HG03135 (cell line): ENCODE results near the gene MAP1LC3B.
"Not testable (repeated sequence)": the region's sequence is repeated elsewhere in the genome, so short reads cannot be mapped to it uniquely, and the experiment has no call there.

Source experiments
- ATAC-seq: cut with Tn5 transposase; IDR thresholded peaks from one replicate; pipeline ENCODE4 v1.9.1; 2021; ENCODE audit warnings: mild to moderate bottlenecking, moderate library complexity; ENCODE audit not compliant: unreplicated experiment

MAP1LC3B gene

DNA sequence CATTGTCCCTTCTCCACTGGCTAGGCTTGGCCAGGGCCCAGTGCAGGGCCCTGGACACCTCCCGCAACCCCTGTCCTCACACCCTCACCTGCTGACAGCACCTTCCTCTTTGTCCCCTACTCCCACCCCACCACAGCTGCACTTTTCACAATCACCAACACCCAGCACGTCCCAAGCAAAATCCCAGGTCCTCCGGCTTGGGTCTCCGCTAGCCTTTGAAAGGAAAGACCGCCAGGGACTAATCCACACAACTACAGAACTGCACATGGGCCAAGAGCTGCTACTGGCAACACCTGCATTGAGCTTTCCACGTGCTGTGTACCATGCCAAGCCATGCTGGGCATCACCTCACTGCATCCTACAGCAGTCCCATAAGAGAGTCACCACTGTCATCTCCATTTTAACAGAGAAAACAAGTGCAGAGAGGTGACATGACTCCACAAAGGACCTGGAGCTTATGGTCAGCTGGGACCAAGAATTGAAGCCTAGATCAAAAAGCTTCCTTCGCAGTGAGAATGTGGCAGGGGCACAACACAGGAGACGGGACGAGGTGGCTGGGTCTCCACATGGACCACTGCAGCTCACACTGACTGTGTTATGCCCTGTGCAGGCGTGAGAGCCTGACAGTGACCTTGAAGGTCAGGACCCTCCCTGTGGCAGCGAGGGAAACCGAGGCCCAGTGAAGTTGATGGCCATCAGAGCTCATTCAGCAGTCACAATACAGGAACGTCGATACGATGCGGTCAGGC is 31.1 kb upstream of the MAP1LC3B start:
- no peak for ATAC-seq

DNA sequence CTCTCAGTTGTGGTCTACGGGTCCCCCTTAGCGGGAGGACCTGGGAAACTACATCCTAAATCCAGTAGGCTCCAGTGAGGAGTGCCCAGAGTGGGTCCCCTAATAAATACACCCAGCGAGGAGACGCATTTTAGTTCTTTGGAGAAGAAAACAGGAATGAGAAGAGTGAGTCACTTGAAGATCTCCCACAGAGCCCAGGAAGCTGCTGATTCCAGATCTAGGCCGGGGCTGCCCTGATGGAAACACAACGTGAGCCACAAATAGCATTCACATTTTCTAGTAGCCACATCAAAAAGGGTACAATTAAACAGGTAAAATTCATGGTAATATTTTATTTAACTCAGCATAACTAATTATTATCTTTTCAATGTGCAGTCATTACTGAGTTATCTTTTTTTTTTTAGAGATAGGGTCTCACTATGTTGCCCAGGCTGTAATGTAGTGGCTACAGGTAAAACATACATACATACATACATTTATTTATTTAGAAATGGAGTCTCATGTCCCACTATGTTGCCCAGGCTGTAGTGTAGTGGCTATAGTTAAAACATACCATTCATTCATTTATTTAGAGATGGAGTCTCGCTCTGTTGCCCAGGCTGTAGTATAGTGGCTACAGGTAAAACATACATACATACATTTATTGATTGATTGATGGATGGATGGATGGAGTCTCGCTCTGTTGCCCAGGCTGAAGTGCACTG is 30.1 kb upstream of the MAP1LC3B start:
- no peak for ATAC-seq

DNA sequence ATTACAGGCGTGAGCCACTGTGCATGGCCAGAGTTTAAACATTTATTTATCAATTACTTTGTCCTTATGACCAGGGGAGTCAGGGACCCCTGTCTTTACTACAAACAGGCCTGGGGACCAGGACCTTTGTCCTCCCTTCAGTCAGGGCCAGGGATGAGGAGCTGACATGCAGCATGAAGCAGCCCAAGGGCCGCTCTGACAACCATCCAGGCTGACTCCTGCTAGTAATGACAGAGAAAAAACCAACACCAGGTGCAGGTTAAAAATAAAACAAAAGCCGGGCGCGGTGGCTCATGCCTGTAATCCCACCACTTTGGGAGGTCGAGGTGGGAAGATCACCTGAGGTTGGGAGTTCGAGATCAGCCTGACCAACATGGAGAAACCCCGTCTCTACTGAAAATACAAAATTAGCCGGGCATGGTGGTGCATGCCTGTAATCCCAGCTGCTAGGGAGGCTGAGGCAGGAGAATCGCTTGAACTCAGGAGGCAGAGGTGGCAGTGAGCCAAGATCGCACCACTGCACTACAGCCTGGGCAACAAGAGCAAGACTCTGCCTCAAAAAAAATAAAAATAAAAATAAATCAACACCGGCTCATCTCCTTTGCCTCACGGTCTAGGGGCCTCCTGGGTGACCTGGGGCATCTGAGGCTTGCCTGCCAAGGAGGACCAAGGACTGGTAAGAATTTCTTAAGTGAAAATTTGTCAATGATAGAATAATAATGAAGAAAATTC is 29.1 kb upstream of the MAP1LC3B start:
- not testable (repeated sequence) for ATAC-seq

DNA sequence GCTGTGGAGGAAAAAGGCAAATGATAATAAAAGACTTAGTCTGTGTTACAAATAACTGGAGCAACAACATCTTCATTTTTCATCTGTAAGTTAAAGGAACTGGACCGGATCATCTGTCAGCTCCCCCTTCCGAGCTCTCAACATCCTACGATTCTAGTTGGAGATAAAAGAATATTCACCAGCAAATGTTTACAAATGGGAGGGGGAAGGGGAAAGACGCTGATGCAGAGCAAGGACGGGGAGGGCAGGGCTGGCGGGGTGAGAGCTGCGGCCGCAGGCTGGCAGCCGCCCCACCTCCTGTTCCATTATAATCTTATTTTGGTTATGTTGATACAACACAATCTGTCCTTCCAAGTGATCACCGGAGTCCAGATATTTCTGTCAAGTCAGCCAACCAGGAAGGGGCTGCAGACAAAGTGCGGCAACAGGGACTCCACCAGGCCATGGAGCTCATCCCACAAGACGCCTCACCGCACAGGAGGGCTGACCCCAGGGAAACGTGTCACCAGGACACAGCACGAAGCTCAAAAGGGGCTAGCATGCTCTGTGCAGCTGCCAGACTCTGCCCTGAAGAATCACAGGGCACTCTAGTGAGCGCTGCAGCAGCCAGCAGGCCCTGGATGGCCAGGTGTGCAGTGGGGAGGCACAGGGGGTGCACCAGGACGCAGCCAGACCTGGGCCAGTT is 28.2 kb upstream of the MAP1LC3B start:
- no peak for ATAC-seq

DNA sequence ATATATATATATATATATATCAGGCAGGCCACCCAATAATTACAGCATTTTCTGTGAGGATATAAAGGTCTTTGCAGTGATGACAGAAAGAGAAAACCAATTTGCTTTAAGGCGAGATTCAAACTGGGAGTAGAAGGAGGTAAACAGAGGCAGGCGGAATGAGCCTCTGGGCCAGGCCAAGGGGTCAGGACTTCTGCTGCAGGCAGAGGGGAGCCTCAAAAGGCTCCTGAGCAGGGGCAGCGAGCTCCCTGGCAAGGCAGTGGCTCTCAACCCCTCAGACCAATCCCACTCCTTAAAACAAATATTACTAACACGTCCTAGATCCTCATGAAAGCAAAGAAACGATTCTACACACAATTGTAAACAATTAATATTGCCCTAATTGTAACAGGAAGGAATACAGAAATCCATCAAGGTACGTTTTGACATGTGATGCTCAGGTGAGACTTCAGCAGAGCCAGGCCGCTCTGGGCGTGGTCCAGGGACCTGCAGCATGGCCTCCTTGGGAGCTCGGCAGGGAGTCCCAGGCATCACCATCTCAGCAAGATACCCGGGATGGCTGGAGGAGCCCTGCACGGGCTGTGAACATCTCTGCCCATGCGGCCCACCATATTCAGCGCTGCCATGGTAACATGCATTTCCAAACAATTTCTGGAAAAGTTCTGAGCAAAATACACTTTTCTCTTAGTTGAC is 27.0 kb upstream of the MAP1LC3B start:
- ATAC-seq, result no peak

DNA sequence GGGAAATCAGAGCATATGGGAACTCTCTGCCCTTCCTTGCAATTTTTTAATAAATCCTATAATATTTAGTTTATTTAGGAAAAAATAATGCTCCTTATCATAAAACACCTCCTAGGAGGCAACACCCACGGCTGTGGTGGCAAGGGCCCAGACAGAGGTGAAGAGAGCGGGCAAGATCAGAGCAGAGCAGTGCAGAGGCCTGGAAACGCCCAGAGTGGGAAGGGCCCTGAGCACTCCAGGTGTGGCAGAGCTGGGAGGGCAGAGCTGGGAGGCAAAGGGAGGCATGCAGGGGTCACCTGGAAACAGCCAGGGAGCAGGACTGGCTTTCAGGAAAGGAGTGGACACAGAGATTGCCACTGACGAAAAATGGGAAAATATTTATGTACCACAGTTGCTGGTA is 25.8 kb upstream of the MAP1LC3B start:
- ATAC-seq, result no peak

DNA sequence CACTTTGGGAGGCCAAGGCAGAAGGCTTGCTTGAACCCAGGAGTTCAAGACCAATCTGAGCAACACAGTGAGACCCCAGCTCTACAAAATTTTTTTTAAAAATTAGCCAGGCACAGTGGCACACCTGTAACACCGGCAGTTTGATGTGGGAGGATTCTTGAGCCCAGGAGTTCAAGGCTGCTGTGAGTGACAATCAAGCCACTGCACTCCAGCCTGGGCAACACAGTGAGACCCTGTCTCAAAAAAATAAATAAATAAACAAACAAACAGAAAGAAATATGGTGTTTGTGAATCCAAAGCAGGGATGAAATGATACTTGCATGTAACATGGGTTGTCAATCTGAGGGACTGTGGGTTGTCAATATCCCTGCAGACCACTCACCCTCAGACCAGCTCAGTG is 25.2 kb upstream of the MAP1LC3B start:
- no peak for ATAC-seq

DNA sequence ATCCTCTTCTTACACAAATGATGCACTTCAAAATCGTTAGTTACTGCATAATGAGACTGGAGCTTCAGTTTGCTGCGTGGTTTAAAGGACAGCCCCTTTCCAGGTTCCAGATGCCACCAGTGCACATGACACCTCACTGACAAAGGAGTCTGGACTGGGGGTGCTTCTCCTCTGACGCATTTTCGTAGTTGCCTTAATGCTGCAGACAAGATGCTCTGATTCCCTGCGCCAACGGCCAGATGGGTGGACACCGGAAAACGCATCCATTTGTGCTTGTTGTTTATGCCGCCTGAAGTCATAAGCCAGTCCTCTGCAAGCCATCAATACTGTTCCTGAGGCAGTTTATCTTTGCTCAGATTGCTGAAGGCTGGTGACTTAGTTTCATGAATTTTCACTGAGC is 24.6 kb upstream of the MAP1LC3B start:
- no peak for ATAC-seq

DNA sequence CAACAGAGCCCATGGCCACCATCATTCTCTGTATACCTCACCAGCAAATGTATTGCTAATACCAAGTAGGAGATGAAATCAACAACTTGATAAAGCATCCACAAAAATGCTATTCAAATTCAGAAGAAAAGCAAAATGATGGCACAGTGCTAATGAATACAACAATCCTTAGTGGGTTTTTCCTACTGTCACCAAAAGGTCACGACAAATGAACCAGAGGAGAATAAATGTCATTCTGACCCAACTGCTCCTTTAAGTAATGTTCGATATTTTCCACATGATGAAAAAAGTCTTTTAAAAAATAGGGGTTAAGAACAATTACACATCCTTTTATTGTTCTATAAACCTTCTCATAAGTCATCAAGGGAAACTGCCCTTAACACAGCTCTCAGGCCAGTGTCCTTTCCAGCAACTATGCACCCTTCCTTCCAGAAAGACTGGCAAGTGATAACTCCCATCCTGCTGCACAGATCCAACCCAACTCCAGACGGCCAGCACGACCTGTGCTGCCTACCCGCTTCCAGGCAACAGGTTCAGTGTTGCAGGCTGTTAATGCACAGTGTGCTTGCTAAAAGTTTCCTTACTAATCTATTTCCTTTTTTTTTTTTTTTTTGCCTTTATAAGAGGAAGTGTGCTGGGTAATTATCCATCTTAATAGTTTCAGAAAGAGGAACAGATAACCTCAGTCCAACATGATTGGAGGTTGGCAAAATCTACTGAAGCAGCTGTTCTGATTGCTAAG is 23.9 kb upstream of the MAP1LC3B start:
- no peak for ATAC-seq

DNA sequence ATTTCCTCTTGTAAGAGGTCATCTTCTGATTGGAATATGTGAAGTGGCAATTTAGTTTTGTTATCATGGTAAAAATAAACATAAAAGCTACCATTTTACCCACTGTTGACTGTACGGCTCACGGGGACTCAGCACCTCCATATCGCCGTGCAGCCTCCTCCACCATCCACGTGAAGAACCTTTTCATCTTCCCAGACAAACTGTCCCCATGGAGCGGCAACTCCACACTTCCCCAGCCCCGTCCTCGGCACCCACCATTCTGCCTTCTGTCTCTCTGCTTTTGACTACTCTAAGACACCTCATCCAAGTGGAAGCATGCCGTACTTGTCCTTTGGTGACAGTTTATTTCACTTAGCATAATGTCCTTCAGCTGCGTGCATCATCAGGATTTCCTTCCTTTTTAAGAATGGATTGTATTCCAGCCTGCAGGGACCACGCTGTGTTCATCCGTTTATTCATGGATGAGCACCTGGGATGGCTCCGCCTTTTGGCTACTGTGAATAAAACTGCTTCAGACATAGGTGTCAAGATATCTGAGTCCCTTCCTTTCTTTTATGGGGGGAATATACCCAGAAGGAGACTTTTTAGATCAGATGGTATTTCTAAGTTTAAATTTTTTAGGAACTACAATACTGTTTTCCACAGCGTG is 22.9 kb upstream of the MAP1LC3B start:
- no peak for ATAC-seq

DNA sequence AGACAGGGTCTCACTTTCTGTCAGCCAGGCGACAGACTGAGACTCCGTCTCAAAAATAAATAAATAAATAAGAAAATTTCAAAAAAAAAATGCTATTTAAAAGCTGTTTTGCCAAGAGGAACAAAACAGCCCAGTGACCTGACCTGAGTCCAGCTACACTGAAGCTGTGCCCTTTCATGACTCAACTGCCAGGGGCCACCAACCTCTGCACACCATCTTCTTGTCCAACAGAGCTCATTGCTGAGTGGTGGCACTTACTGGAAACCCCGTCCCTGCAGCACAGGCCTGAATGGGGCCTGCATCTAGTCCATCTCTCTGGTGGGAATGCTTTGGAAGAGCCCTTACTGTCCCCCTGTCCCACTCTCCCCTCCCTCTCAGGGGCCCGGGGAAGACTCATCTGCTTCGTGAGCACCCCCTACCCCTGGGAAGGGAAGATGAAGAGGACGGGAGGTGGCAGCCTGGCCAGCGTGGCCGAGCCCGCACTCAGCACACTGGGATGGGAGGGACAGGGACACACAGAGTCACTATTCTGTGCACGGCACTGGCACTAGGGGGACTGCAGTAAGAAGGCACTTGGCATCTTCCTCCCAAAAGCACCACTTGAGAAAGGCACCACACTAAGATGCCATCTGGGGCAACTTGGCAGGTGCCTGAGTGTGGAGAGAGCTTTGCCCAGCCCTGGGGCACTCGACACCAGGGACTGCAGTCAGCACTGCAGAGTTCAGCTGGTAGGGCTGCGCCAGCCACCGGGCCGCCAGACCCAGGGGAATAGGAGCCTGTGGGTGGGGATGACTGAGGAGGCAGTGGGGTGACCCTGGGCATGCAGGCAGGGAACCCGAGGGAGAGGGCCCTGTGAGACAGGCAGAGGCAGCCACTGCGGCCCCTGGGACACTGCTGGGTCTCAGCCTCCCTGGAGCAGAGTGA is 22.1 kb upstream of the MAP1LC3B start:
- no peak for ATAC-seq

DNA sequence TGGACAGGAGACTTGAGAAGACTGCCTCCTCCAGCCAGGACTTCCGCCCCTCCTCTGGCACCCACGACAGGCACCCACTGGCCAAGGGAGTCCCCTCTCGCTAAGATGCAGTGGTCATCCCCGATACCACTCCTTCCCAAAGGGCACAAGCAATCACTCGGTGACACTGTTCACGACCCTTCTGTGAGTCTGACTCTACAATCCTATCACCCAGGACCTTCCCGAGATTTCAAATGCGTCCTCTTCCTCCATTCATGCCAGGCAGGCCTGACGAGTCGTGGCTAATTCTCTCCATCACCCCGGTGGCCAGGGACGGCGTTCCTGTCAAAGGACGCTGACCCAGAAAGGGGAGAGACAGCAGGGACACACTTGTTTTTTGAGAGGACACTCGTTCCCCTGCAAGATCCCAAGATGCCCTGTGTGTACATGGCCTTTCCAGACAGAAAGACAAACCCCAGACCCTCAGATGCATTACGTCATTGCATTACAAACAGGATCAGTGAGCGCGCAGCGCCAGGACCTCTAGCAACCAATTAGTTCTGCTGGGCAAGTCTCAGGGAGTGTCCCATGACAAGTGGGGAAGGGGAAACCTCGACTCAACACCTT is 20.8 kb upstream of the MAP1LC3B start:
- ATAC-seq, result no peak

DNA sequence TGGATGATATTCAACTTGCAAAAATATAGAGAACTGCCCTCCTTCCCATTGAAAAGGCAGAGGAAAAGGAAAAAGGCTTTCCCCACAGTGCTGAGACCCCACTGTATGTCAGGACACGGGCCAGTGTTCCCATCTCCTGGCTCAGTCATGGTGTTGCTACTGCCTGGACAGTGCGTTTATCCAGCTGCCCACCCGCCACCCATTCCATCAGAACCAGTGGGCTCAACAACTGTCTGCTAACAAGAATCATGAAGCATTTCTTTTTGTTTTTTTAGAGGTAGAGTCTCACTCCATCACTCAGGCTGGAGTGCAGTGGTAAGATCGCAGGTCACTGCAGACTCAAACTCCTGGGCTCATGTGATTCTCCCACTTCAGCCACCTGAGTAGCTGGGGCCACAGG is 19.8 kb upstream of the MAP1LC3B start:
- no peak for ATAC-seq

DNA sequence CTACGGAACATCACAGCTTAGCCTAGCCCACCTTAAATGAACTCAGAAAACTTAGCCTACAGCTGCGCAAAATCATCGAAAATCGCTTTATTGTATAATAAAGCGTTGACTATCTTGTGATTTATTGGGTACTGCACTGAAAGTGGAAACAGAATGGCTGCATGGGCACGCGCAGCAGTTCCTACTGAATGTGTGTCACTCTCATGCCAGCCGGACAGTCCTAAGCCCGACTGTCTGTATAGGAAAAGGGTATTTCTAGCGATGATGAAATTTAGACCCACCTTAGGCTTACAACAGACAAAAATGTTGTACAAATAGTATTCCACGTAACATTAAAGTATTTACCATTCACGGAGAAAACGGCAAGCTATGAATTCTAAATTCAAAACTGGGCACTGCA is 17.8 kb upstream of the MAP1LC3B start:
- no peak for ATAC-seq

DNA sequence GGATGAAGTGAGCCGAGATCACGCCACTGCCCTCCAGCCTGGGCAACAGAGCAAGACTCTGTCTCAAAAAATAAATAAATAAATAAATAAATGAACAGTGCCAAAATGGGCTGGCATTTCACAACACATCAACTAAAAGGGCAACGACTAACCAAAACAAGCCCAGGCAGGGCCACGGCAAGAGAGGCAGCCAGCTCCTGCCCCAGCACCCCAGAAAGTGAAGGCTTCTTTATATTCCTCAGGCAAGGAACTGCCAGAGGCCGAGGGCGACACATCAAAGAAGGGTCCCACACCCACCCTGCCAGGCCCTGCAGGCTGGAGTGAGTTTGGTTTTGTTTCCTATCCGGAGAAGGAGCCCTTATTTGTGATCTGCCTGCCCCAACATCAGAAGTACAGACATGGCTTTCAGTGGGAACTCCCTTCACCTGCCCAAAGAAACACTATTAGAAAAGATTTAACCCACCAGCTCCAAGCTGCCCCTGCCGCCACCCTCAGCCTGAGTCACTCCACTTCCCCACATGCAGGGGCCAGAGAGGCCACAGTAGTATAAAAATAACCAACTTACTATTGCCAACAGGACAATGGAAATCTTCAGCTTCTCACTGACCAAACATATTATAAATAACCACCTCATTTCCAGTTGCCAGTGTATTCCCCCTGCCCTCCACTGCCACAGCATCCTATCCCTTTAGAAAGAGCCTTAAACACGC is 16.6 kb upstream of the MAP1LC3B start:
- no peak for ATAC-seq

DNA sequence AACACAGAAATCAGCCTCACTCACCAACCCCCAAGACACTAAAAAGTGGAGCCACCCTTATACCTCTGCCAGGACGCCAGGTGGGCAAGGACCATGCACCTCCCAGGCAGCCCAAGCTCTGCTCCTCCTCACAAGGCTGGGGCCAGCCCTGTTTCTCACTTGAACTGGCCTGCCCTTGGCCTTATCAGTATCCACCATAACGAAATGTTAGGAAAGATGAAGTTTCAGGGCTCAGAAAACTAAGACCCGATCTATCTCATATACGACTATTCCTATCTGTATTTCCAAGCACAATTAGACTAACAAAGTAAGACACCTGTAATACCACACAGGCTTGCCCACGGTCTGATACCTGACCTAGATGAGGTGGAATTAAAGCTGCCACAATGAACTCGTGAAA is 15.5 kb upstream of the MAP1LC3B start:
- no peak for ATAC-seq

DNA sequence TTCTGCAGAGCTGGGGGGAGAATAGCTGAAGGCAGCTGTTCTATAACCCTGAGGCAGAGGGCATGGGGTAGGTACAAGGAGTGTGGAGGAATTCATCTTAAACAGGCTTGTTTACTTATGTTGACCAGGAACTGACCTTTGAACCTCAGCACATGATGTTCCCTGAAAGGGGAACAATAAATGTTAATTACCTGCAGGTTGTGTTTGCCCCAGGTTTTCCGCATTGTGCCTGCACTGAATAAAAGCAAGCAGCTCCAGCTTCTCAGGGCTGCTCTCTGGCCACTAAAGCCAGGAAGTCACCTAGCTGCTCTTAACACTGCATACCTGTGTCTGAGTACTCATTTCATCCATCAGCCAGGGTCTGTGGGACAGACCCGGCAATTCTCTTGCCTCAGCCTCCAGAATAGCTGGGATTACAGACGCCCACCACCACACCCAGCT is 12.8 kb upstream of the MAP1LC3B start:
- not testable (repeated sequence) for ATAC-seq
